ENCODE results near the gene MIS18BP1. TPM values are rescaled to one million over a fixed set of nuclear protein-coding genes. Genes with fewer than 3 reads are reported as not detected.

Gene MIS18BP1
- total RNA-seq, 2 experiments from 2014 or later: 59.8 to 70.8 TPM

DNA sequence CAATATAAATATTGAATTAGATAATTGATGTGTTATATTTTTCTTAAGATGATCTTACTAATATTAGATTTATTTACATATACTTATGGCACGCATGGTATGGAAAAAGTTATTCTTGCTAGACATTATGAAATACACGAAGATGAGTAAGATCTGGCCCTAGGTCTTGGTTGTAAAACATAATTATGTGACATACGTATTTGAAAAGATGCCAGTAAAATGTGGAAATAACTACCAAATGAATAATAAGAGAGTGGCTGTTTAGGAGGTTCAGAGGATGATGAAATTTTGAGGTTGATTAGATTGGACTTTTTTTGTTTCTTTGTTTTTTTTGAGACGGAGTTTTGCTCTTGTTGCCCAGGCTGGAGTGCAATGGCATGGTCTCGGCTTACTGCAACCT lies 75.9 kb downstream of the MIS18BP1 start:
- H3K27me3 Mint-ChIP-seq: no peaks in the 10 kb centered on the region
- ATAC-seq (no peak), DNase-seq (no peak)
- H3K36me3 Mint-ChIP-seq: peaks cover 11% of the 10 kb centered on the region
- no peak overlapping the region for H3K27ac Mint-ChIP-seq
- no peaks in the 10 kb centered on the region for H3K4me1 Mint-ChIP-seq
- H3K9me3 Mint-ChIP-seq (ENCODE audit: low read depth): no peaks in the 10 kb centered on the region
- no peak overlapping the region for H3K4me3 Mint-ChIP-seq
- CTCF ChIA-PET: no interaction called here

DNA sequence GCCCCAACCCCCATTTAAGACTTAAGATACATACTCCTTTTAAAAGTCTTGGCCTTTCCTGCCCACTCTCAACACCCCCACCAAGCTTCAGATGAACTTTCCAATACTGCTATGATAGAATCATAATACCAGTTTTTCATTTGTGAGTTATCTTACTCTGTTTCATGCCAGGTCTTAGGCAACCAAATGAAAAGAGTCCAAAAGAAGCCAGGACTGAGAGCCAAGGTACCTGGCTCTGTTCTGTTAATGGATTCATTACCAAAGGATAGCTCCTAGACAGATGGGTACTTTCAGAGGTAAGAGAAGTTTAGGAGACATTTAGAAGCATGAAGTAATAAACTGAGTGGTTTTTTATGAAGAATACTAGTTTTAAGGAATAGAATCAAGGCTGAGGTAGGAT lies 83.1 kb downstream of the MIS18BP1 start:
- CTCF ChIA-PET: interaction anchor here (1.5 kb wide), 1 partner anchor 9 kb away, joined by 3 read pairs; no protein-coding TSS in a partner anchor
- Mint-ChIP-seq H3K36me3 (peaks cover 21% of the 10 kb centered on the region), H3K4me1 (no peaks in the 10 kb centered on the region), H3K27me3 (no peaks in the 10 kb centered on the region), H3K9me3 (ENCODE audit: low read depth) (no peaks in the 10 kb centered on the region), H3K4me3 (no peak overlapping the region), H3K27ac (no peak overlapping the region)
- ATAC-seq (no peak), DNase-seq (no peak)

DNA sequence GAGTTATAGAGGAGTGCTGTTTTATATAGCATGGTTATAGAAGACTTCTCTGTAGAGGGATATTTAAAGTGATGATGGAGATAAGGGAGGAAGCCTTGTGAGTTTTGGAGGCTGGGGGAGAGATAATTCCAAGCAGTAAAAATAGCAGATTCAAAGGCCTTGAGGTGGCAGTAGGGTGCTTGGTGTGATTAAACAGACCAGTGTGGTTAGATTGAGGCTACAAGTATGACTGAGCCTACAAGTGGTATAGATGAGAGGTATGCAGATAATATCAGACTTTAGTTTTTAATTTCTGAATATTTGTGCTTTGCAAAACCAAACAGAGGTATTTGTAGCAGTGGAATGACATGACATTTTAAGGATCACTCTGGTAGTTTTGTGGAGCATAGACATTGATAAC lies 96.9 kb downstream of the MIS18BP1 start:
- Mint-ChIP-seq H3K27ac (no peak overlapping the region), H3K36me3 (peaks cover 17% of the 10 kb centered on the region), H3K9me3 (ENCODE audit: low read depth) (no peaks in the 10 kb centered on the region), H3K4me3 (no peak overlapping the region), H3K4me1 (peaks cover 13% of the 10 kb centered on the region), H3K27me3 (no peaks in the 10 kb centered on the region)
- DNase-seq (peak; percentile 61), ATAC-seq (peak; percentile 93)
- CTCF ChIA-PET: interaction anchor here (1.4 kb wide), 1 partner anchor 113 kb away, joined by 3 read pairs; no protein-coding TSS in a partner anchor

Other genes starting within 250 kb of the MIS18BP1 start
- gene PRPF39, start 169.1 kb downstream of the MIS18BP1 start, total RNA-seq: 10 to 100 TPM; 47.6 to 49.0 TPM
- gene FKBP3, start 118.7 kb downstream of the MIS18BP1 start, total RNA-seq: 10 to 100 TPM; 65.2 to 72.6 TPM
- gene FANCM, start 117.3 kb downstream of the MIS18BP1 start, total RNA-seq: 10 to 100 TPM; 18.1 to 25.6 TPM

Measured in activated CD8-positive, alpha-beta memory T cell treated with anti-CD3 and anti-CD28 coated beads, Interleukin-2, amount 10 ng/mL, durations not matched to agents 7 days and 5 days (primary cell).